NCI-H1048 (cell line): Measurements from ENCODE around the gene C1orf116.

Experiments
- DNase-seq: peaks from one replicate; lab custom pipeline; 2025; lab: John Stamatoyannopoulos, UW

Gene C1orf116

DNA sequence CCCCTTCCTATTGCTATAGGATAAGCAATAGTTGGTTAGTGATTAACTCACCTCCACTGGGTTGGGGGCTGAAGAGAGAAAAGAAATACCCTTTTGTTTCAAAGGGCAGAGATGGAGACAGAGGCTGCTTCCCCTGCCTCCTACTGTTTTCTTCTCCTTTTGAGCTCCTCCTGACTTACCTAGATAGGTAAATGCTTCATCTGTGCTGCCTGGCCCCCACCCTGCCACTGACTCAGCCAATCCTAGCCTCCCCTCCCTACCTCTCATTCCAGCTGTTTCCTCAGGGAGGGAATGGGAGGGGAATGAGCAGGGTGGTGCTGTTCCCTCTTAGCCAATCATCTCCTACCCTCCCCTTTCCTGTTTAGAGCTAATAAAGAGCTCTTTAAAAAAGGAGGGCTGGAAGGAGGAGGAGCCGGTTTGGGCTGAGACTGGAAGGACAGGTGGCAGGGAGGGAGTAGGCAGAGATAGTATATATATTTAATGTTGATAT lies at the start of gene C1orf116:
Gene C1orf116 (minus strand): TSS at position 229 of the 490 bp plus-strand sequence. CDS start 5,158 bp downstream, outside the sequence.
- DNase-seq: no peak

DNA sequence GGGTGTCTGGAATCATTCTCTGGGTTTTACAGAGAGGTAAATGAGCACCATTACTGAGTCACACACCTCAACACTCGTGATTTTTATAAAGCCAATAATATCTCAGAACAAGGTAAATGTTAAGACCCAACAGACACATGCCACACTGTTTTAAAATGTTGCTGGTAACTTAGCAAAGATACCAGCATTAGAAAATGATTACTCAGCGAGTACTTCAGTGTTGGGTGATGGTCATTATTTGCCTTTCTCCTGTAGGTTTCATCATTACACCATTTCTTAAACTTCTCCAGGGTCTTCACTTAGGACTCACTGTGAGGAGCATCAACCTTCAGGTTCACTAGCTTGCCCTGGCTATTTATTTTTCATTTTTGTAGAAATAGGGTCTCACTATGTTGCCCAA lies 49.2 kb upstream of the C1orf116 start:
- no peak for DNase-seq

DNA sequence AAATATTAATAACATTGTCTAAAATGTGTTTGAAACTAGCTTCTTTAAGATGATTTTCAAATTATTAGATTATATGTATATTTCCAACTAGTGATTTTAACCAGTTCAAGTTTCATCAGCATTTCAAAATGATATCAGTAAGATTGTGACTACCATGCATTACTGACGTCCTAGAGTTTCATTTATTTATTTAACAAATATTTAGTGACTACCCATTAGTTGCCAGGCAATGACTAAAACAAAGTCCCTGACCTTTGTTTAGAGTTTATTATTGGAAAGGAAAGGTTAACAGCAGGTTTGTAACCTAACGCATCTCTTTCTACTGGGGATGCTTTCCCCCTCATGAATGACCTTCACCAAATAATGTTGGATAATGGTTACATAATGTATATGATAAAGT lies 48.5 kb upstream of the C1orf116 start:
- DNase-seq: no peak

DNA sequence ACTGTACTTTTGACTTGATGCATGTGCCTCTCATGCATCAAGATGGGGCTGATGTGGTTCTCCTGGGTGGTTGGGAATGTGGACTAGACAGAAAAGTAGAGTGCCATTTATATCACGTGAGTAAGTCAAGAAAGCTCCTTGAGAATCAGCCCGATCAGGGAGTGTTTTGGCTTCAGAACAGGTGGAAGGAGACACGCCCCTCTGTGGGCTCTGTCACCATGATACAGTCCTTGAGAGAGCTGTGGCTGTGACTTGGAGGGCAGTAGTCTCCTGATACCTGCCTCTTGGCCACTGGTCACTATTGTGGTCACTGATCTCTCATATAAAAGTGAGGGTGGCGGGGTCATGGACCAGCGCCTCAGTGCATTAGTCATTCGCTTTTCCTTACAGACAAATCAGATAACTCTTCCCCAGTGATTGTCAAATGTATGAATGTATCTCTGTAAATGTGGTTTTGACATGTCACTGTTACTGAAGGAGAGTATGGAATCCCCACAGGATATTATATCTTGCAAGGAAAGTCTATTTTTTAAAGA lies 47.2 kb upstream of the C1orf116 start:
- no peak for DNase-seq

DNA sequence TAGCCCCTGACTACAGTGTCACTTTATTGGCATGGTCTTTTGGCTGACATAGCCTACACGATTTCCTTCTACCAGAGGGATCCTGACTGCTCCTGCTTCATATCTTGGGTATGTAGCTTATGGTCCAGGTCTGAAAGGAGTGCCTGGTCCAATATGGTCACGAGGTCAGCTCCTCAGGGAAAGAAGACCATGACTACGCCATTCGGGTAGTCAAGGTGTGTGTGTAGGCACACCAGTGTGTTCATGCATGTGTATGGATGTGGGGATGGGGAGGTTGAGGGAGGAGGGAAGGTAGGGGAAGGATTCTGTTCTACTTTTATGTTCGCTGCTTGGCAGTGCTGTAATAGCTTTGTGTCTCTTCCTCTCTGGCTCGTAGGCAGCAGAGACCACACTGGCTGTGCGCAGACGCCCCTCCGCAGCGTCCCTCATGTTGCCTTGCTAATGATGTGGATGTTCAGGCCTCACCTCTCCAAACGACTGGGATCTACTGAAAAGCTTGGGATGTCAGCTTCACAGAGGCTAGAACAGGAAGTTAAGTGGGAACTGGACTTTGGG lies 46.1 kb upstream of the C1orf116 start:
- no peak for DNase-seq

DNA sequence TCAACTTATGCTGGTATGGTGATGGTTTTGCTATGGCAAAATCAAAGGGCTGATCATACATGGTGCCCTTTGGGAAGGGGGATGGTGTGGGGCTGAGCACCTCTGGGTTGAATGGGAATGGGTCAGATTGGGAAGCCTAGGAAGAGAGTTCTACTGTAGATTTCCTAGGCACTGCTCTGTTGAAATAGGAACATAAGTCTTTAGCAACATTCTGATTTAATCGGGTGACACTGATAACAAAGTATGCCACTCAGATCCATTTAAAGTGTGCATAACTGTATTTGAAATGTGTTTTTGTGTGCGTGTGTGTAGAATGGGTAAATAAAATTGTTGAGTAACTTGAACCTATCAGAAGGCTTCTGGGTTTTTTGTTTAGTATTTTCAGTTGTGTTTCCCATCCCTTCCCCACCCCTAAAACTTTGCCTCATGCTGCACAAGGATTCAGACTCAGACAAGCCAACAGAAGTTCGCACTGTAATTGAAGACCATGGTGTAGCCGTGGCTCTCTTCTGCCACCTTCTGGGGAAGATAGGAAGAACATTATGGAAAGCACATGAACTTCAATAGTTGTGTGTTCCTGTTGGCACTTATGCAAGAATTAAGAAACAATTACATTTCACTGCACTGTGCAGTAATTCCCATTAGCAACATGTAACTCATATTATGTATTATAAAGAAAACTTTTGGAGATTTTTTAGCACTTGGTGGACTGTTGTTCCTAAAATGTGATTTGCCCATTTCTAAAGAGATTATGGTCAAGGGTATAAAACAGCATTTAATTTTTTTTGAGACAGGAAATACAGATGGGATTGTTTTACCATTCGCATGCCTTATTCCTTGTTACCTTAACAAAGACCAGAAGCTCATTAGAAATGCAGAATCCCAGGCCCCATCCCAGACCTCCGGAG lies 45.2 kb upstream of the C1orf116 start:
- DNase-seq: no peak

DNA sequence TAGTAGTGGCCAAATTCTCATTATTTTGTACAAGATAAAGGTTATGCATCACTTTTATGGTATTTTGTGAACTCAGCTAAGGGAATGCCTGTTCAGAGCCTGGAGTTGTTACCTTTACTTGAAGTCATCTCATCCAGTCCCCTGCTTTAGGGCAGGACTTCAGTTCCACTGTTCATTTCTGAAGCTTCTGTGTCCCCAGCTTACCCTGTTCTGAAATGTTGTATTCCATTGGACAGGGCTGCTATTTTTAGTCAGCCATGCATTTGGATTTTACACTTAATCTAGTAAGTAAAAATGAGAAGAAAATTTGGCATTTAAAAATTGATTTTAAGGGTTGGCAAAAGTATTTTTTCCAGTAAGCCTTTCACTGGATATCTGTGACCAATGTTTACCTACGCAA lies 44.5 kb upstream of the C1orf116 start:
- no peak for DNase-seq

DNA sequence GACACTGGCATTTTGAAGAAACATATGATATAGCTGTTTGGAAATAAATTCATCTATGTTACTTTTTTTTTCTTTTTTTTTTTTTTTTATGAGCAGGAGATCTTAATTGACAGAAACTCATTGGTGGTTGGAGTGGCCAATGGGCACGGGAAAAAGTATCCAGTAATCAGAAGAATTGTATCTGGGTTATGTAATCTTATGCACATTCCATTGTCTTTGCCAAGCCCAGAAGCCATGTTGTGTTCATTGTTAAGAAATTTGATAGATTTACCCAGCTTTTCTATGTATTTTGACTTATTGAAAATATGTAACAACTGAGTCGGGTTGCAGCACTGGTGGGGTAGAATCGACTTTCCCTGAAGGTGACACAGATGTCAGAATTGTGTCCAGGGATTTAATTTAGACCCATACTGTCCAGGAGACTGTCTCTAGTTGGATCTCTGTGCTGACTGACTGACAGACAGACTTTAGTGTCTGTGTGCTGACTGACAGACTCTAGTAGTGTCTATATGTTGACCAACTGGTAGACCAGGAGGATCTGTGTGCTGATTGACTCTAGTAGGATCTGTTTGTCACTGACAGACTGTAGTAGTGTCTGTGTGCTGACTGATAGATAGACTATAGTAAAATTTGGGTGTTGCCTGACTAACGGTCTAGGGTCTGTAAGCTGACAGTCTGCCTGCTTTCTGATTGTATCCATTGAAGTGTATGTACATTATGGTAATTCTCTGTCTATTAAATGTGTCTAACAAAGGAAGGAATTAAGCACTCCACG lies 43.8 kb upstream of the C1orf116 start:
- no peak for DNase-seq

DNA sequence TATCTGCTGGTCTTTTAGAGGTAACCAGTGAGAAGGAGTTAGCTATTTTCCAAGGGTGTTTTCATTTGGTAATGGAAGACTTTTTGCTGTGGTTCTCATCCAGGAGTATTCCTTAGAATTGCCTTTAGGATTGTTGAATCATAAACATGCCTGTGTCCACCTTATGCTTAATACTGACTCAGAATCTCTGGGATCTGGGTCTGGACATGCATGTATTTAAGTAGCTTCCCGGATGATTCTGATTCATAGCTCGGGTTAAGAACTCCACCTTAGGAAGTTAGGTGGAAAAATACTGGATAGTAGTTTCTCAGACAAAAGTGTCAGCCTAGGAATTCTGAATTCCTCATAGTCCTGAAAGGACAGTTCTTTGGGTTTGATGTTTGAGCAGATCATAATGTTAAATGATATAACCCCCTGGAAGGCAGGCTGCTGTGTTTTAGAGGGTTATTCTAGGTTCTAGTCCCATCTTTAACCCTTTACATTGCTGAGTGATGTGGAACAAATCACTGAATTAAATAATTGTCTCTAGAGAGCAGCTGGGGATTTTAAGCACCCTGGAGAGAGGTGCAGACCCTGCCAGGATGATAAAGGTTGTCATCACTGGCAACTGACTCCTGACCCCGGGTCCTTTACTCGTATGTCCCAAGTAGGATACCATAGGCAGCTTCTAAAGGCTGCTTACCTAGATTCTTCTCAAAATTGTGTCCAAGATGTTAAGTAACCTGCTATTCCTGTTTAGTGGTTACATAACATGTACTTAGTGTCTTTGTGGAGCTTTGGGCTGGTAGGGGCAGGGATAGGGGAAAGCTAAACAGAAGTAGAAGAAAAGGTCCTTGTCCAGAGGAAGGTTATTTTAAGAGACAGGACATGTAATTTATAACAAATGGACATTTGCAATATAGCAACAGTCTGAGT lies 41.6 kb upstream of the C1orf116 start:
- no peak for DNase-seq

DNA sequence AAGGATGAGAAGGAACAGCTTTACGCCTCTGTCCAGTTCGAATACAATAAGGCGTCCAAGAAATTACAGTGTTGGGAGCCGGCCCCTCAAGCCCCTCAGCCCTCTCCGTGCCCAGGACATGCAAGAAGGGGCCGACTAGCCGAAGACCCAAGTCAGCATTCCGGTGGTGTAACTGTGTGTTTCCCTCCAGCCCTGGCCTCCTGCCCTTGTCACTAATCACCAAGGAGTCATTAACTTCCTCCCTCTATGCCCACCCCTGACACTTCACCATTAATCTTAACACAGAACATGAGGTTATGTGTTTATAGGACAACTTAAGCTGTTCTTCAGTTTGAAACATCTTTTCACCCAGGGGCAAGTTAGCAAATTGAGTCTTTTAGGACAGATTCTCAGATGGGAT lies 39.7 kb upstream of the C1orf116 start:
- DNase-seq: no peak

DNA sequence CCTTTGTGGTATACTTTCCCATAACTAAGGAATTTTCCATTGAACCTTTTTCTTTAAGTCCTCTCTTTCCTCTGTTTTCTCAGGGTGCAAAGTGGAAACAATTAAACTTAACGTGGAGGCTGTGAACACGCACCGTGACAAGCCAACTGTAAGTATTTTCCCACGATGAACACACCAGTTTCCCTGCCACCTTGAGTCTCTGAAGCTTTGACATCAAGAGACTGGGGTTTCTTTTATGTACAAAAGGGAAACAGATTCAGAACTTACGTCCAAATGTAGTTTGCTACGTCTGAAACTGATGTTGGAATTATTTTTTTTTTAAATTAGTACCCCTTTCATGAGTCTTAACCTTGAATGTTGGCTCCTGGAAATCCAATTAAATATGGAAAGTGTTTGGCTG lies 38.9 kb upstream of the C1orf116 start:
- DNase-seq: no peak

DNA sequence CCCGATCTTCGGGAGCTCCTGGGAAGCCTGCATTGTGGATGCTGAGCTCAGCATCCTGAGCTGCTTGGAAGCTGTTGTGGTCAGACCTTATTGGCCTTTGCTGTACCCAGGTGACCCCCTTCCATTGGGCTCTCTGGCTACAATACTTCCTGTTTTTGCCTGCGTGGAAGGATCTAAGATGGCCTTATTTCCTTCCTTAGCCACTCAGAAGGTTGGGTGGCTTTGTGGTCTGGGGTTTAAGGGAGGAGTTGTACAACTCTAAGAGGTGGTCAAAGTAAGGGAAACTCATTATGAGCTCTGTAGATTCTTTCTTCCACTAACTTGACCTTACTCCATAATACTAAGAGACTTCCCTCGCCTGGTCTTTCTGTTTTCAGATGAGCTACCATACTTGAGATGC lies 38.3 kb upstream of the C1orf116 start:
- DNase-seq: no peak

DNA sequence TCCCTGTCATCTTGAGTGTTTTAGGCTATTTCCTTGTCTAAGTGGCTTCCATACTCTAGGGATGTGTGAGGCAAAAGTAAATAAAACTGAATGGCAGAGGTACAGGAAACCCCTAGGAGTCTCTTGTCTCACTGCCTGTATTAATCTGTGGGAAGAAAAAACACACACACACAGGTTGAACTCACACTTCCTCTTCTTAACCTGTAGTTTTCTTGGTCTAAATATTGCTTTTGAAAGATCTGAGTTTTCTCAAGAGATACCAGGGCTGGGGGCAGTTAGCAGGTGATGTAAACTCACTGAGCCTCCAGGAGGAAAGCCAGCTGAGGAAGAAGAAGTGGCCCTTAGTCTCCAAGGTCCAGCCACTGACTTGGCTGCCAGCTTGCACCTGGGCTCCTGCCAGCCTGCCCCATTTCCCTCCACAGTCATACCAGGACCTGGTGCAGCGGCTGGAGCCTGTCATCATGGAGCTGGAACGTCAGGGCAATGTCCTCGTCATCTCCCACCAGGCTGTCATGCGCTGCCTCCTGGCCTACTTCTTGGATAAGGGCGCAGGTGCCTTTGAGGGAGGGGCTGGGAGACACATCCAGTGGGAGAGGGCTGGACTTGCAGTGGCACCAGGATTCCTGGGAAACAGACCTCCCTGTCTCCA lies 37.4 kb upstream of the C1orf116 start:
- DNase-seq: no peak

DNA sequence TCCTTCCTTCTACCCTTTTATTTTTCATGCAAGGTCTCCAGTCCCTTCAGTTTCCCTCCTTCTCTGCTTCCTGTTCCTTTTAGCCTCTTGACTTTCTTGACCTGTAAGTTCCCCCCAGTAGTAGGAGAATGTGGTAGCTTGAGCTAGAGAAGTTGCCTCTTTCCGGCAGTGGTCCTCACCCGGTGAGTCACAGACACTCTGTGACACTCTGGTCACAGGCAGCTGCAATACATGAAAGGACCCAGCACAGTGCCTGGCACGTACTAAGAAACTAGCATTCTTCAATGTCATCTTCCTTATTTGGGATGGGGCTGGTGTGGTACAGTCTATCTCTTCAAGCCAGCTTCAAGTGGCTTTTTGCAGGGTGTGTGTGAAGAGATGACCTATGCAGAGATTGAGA lies 36.5 kb upstream of the C1orf116 start:
- no peak for DNase-seq

DNA sequence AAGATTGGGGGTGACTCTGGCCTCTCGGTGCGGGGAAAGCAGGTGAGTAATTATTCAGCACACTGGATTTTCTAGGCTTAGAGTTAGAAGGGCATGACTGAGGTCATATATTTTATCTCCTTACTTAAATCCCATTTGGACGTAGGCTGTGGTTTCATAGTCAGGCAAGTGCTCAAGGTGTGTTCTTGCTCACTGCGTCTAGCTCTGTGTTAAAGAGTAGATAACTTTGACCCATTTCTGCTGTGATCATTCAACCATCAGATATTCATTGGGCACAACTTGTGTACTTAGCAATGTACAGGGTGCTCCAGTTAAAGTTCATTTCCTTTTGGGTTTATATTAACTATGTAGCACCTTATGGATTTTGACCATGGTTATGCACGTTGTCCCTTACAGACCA lies 35.1 kb upstream of the C1orf116 start:
- DNase-seq: no peak

DNA sequence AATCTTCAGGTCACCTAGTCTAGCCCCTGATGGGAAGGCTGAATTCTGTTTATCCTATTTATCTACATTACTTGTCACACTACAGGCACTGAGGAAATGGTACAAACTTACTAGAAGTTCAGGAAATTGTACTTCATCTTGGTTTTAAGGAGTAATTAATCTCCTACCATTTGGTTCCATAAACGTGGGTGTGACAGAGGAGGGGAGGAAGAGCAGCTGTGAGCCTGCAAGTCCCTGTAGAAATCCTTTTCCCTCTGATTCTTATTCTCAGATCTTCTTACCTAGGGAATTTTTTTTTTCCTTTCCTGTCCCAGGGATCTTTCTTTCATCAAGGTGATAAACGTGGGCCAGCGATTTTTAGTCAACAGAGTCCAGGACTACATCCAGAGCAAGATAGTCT lies 34.6 kb upstream of the C1orf116 start:
- no peak for DNase-seq

DNA sequence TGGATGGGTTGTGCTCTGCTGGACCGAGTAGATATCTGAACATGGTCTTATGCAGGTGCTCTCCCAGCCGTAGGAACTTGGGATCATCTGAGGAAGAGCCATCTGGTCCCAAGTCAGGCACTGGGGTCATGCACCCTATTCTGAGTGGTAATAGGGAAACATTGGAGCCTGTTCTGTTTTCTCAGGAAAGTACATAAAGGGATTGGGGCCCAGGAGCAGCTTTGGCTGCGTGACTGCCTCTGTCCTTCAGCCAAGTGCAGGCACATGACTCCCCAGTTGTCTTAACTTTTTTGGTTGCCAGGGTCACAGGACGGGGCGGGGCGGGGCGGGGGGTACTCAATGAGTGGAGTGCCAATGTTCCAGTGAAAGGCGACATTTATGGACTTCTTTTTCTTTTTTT lies 32.0 kb upstream of the C1orf116 start:
- DNase-seq: no peak

DNA sequence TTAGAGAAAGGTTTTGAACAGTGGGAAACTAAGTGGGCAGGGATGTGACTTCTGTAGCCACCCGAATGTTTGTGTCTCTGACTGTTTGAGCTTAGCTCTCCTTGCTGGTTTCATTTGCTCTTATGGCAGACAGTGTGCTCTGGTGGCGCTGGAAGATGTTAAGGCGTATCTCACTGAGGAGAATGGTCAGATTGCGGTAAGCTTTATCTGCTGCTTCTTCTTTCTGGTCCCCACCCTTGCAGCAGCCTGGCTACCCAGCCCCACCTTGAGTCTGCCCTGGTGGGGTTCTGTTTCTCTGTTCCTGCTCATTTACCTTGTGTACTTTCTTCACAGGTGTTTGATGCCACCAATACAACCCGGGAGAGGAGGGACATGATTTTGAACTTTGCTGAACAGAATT lies 30.5 kb upstream of the C1orf116 start:
- DNase-seq: no peak

DNA sequence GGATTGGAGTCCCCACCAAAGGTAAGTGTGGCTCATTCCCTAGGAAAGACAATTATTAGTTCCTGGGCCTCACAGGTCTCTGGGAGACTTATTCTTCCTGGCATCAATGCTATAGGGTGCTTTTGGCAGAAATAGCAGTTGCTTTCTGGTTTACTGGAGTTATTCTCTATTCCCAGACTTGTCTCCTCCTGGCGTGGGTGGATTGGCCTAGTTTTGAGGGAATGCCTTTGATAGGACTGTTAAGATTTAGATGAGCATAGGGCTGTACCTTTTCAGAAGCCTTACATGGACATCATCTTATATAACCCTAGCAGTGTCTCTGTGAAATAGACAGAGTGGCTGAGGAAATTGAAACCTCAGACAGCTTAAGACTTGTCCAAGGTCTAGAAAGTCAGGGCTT lies 29.5 kb upstream of the C1orf116 start:
- no peak for DNase-seq

DNA sequence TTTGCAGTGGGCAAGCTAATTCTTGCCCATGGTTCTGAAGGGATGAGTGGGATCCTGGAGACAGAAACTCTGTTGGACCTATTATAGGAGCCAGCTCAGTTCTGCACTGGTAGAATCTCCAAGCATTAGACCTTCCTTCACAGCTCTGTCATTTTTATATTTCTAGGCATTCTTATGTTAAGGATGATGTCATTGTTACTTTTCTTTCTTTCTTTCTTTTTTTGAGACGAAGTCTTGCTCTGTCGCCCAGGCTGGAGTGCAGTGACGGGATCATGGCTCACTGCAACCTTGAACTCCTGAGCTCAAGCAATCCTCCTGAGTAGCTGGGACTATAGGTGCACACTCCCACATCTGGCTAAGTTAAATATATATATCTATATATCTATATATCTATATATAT lies 28.0 kb upstream of the C1orf116 start:
- DNase-seq: no peak

DNA sequence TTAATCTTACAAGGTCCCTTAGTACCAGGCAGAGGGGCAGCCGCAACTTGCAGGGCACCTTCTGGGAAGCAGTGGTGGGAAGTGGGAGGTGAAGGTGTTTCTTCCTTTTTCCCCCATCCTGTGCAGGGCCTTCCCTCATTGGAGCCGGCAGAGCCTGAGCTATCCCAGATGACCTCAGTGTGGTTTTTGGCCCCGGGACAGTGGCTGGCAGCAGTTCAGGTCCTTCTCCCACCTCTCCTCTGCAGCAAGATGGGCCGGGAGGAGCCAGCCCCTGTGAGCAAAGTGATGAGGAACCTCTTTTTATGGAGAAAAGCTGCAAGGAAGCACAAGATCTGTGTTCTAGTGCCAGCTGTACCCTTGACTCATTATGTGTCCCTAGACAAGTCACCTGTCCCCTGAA lies 27.3 kb upstream of the C1orf116 start:
- no peak for DNase-seq
